GM12864 (cell line): ENCODE data around the gene TCF7L2.

Experiments used
- DNase-seq: peaks from one replicate; pipeline ENCODE4 v3.0.0-alpha.2; 2011; ENCODE audit warnings: low read depth
- H3K4me3 ChIP-seq: 2 replicates; pipeline ENCODE4 v1.5.1; 2011; ENCODE audit warnings: mild to moderate bottlenecking, low read depth, low read length, control low read depth
- CTCF ChIP-seq: IDR thresholded peaks from 2 replicates; pipeline ENCODE4 v1.5.1; 2011; ENCODE audit warnings: low read depth, mild to moderate bottlenecking, moderate library complexity, low read length, control low read depth, inconsistent platforms; ENCODE audit errors: missing control alignments

The TCF7L2 gene

DNA sequence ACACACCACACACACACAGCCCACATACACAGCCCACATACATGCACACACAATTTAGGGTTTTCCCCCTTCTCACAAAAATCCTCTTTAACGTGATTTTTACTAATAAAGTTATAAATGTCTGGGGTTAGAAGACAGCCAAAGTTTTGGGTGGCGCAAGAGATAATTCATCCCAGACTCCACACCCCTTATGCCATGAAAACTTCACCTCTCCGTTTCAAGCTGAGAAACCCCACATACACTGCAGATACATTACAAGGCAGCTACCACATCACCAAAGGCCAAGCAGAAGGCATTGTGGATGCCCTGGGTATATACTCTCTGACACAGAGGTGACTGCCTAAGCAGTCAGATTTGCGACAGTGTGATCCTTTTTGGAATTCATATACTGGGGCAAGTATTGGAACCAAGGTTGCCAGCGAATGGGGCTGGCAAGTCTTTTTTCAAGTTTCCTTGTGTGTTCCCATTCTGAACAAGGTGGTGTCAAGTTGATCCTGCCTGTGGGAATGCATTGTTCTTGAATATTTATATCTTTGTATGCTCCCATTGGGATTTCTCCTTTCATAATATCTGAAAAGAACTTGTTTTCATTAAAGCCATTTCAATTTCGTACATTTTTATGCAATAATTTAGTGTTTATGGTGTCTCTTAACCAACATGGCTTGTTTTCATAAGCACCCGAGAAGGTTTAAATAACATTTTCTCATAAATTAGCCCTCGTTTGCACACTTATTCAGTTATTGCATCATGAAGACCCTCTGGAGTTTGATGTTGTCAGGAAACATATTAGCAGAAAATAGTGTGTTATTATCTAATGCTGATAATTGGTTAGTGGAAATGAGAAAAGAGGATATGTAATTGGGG is 130.2 kb downstream of the TCF7L2 start:
- H3K4me3 ChIP-seq = no peak overlapping the region
- TF ChIP-seq CTCF = no peak
- no peak for DNase-seq

DNA sequence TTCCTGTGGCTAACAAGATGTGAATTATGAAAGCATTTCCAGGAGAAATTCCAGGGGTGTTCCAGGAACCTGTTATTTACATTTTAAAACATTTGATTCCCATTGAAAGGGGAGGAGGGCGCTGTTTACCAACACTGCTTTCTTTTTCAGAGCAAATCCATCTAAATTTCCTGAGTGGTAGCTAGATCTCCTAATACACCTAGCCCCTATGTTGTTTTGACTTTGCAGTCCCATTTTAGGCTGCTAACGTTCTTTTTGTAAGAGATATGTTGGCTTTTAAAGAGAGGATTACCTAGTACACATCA is 130.8 kb downstream of the TCF7L2 start:
- TF ChIP-seq CTCF = peak; percentile 3
- H3K4me3 ChIP-seq = no peak overlapping the region
- DNase-seq = no peak

GRCh38 chr10:113084031-113084430 is 134.0 kb downstream of the TCF7L2 start:
- DNase-seq = no peak

GRCh38 chr10:113085776-113086175 is 135.7 kb downstream of the TCF7L2 start:
- no peak overlapping the region for H3K4me3 ChIP-seq
- TF ChIP-seq CTCF = no peak
- DNase-seq = no peak

More at GRCh38 chr10:113084031-113084430, 134.0 kb downstream of the TCF7L2 start:
- no peak for TF ChIP-seq CTCF
- no peak overlapping the region for H3K4me3 ChIP-seq

DNA sequence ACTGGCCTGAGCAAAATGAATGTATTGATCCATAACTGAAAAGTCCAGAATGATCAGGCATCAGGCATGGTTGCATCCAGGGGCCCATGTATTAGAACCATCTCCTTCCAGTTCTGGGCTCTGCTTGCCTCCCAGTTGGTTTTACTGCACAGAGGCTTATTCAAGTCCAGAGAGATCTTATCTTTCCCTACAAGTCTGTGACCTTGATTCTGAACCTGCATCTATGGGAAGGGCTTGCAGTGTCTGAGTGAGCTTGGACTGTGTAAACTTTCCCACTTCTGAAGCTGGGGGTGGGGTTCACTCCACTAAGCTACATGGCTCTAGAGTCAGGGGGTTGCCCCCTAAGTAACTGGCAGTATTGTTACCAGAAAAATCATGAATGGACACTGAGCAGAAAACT is 136.2 kb downstream of the TCF7L2 start:
- H3K4me3 ChIP-seq = no peak overlapping the region
- no peak for DNase-seq
- no peak for TF ChIP-seq CTCF

DNA sequence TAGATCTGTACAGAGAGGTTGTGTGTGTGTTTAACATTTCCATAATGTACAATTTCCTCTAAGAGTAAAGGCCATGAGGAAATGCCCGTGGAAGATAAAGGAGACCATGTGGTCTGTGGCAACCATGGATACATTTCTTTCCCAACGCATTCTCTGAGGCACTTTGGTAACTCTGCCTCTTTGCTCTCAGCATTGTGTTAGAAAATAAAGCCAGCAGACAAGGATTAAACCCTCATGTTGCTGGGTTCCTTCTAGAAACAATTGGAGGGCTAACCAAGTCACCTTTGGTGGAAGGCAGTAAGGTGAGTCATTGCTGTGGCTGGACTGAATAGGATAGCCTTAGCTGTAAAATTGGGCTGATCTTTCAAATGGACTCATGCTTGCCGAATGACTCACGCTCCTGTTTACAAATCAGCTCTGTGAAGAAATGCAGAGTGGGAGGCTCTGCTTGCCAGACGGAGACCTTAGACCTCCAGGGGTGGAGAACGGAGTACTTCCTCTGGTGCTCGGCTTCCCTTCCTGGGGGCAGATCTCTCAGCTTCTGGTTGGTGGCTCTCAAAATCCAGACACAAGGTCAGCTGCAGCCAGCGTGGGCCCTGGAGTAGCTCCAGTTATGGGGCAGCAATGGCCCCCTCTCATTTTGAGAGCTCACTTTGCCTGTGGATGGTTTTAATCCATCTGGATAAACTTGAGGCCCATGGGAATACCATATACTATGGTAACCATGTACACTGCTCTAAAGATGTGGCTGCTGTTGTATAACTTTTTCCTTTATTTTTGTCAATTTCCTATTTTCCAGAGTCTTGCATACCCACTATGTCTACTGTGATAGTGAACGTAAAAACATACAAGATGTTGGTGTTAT is 137.3 kb downstream of the TCF7L2 start:
- H3K4me3 ChIP-seq = no peak overlapping the region
- no peak for TF ChIP-seq CTCF
- DNase-seq = no peak
